Measurements from ENCODE around the gene NID1.
"Not testable (repeated sequence)": the region's sequence is repeated elsewhere in the genome, so short reads cannot be mapped to it uniquely, and the experiment has no call there.

Gene NID1

GRCh38 chr1:236096660-236097482 is 32.0 kb upstream of the NID1 start:
- DNase-seq (ENCODE audit: low read depth in 2 of 2) = peak; percentile 49 to 63

GRCh38 chr1:236095705-236096520 is 31.0 kb upstream of the NID1 start:
- no peak for DNase-seq (ENCODE audit: low read depth in 2 of 2)

- no peak for DNase-seq (ENCODE audit: low read depth in 2 of 2)
These were observed 28.0 kb upstream of the NID1 start for GRCh38 chr1:236092899-236093298.

- no peak for DNase-seq (ENCODE audit: low read depth in 2 of 2)
These were observed 27.0 kb upstream of the NID1 start for GRCh38 chr1:236091933-236092318.

GRCh38 chr1:236090741-236091147 is 25.9 kb upstream of the NID1 start:
- no peak for DNase-seq (ENCODE audit: low read depth in 2 of 2)

- DNase-seq (ENCODE audit: low read depth in 2 of 2) = no peak
These were observed 24.3 kb upstream of the NID1 start for GRCh38 chr1:236089046-236089773.

GRCh38 chr1:236086537-236086936 is 21.6 kb upstream of the NID1 start:
- DNase-seq (ENCODE audit: low read depth in 2 of 2) = no peak

GRCh38 chr1:236085545-236086159 is 20.8 kb upstream of the NID1 start:
- DNase-seq (ENCODE audit: low read depth in 2 of 2) = no peak

GRCh38 chr1:236084386-236084730 is 19.5 kb upstream of the NID1 start:
- no peak for DNase-seq (ENCODE audit: low read depth in 2 of 2)

GRCh38 chr1:236083650-236084385 is 18.9 kb upstream of the NID1 start:
- DNase-seq (ENCODE audit: low read depth in 2 of 2) = no peak

- no peak for DNase-seq (ENCODE audit: low read depth in 2 of 2)
These were observed 17.6 kb upstream of the NID1 start for GRCh38 chr1:236082526-236082925.

- DNase-seq (ENCODE audit: low read depth in 2 of 2) = no peak
These were observed 16.8 kb upstream of the NID1 start for GRCh38 chr1:236081546-236082227.

- DNase-seq (ENCODE audit: low read depth in 2 of 2) = no peak
These were observed 14.8 kb upstream of the NID1 start for GRCh38 chr1:236079703-236080102.

GRCh38 chr1:236078993-236079392 is 14.1 kb upstream of the NID1 start:
- DNase-seq (ENCODE audit: low read depth in 2 of 2) = no peak

- DNase-seq (ENCODE audit: low read depth in 2 of 2) = not testable (repeated sequence)
These were observed 13.2 kb upstream of the NID1 start for GRCh38 chr1:236078077-236078476.

GRCh38 chr1:236075848-236076247 is 11.0 kb upstream of the NID1 start:
- DNase-seq (ENCODE audit: low read depth in 2 of 2) = no peak

GRCh38 chr1:236073307-236073897 is 8.5 kb upstream of the NID1 start:
- DNase-seq (ENCODE audit: low read depth in 2 of 2) = no peak

- DNase-seq (ENCODE audit: low read depth in 2 of 2) = no peak
These were observed 7.1 kb upstream of the NID1 start for GRCh38 chr1:236072001-236072400.

- DNase-seq (ENCODE audit: low read depth in 2 of 2) = no peak
These were observed 5.9 kb upstream of the NID1 start for GRCh38 chr1:236070753-236071152.

GRCh38 chr1:236069796-236070195 is 4.9 kb upstream of the NID1 start:
- no peak for DNase-seq (ENCODE audit: low read depth in 2 of 2)

All from stimulated activated CD4-positive, alpha-beta T cell treated with anti-CD3 and anti-CD28 coated beads, Interleukin-1b, Interleukin-23, amount 100 ng/mL, for 4 hours (primary cell).